ENCODE data around the gene MAGEB3.

- no peak for TF ChIP-seq CTCF (conservative IDR thresholded peaks at IDR 0.05 in 1 of 2, IDR thresholded peaks at IDR 0.05 in 1 of 2; ENCODE audit: extremely low read depth in 1 of 2, insufficient read depth in 1 of 2, low read depth in 1 of 2, low read length in 2 of 2)
- TF ChIP-seq EZH2 (IDR thresholded peaks at IDR 0.05; ENCODE audit: borderline replicate concordance, low read length), result no peak
Observed at GRCh38 chrX:30228526-30228925, 1.9 kb upstream of the MAGEB3 start.

Measured in mammary epithelial cell (primary cell).